Caco-2 (cell line): Measurements from ENCODE around the gene SCMH1. TPM values are rescaled to one million over a fixed set of nuclear protein-coding genes. Genes with fewer than 3 reads are reported as not detected.

Source experiments
- BruUV-seq: library from RNA; stranded (reverse); fragments of 400-500 nt; replicated peaks from 2 replicates; lab custom pipeline; 2021; lab: Mats Ljungman, UMichigan
- CTCF ChIA-PET: fragments of 300-600 bp; sonication (Branson Sonifier 250); formaldehyde crosslinking; loops from one replicate; lab custom pipeline; 2022; ENCODE audit warnings: antibody characterized with exemption; lab: Charles Lee
- POLR2A ChIA-PET: fragments of 300-600 bp; sonication (Branson Sonifier 250); formaldehyde crosslinking; loops from one replicate; lab custom pipeline; 2022; ENCODE audit warnings: antibody characterized with exemption; lab: Charles Lee
- DNase-seq, 2 experiments: peaks; one replicate each; pipeline versions ENCODE4 v3.0.0 to v3.0.0-alpha.2; 2020 to 2022
- H3K27me3 ChIP-seq: replicated peaks from 2 replicates; pipeline ENCODE4 v1.6.0; 2011; ENCODE audit warnings: low read length; ENCODE audit not compliant: control insufficient read depth, insufficient read depth
- H3K36me3 ChIP-seq: 2 replicates; pipeline ENCODE4 v1.5.1; 2011; ENCODE audit warnings: low read length; ENCODE audit not compliant: control insufficient read depth, insufficient read depth
- H3K4me1 ChIP-seq: fragments of 250-450 bp; sonication (Bioruptor Pico); 2 replicates; pipeline ENCODE4 v1.5.1; 2020; ENCODE audit warnings: mild to moderate bottlenecking
- H3K4me3 ChIP-seq: 2 replicates; pipeline ENCODE4 v1.5.1; 2011; ENCODE audit warnings: low read depth, mild to moderate bottlenecking, control low read depth, low read length
- H3K9me3 ChIP-seq: fragments of 250-450 bp; sonication (Bioruptor Pico); 2 replicates; pipeline ENCODE4 v1.5.1; 2020; ENCODE audit warnings: mild to moderate bottlenecking, moderate library complexity
- H3K27ac Mint-ChIP-seq: one replicate; pipeline ENCODE4 v1.8.0; 2022; ENCODE audit warnings: mixed read lengths; ENCODE audit not compliant: unreplicated experiment
- H3K27me3 Mint-ChIP-seq: one replicate; pipeline ENCODE4 v1.8.0; 2022; ENCODE audit warnings: mixed read lengths; ENCODE audit not compliant: insufficient read depth, unreplicated experiment
- H3K36me3 Mint-ChIP-seq: one replicate; pipeline ENCODE4 v1.8.0; 2022; ENCODE audit warnings: mild to moderate bottlenecking, mixed read lengths; ENCODE audit not compliant: insufficient read depth, unreplicated experiment
- H3K4me1 Mint-ChIP-seq: one replicate; pipeline ENCODE4 v1.8.0; 2022; ENCODE audit warnings: low read depth, mixed read lengths; ENCODE audit not compliant: unreplicated experiment
- H3K4me3 Mint-ChIP-seq: one replicate; pipeline ENCODE4 v1.8.0; 2022; ENCODE audit warnings: mild to moderate bottlenecking, moderate library complexity, mixed read lengths; ENCODE audit not compliant: unreplicated experiment
- H3K9me3 Mint-ChIP-seq: one replicate; pipeline ENCODE4 v1.8.0; 2022; ENCODE audit warnings: mixed read lengths; ENCODE audit not compliant: unreplicated experiment
- CTCF ChIP-seq, 2 experiments: fragments of 200-600 bp in 1 of 2; IDR thresholded peaks; 1 replicate in 1 of 2; 2 replicates in 1 of 2; pipeline versions ENCODE4 v1.5.1 to v1.8.0; 2011 to 2022; ENCODE audit warnings: antibody characterized with exemption in 1 of 2, control low read depth in 1 of 2, inconsistent platforms in 1 of 2, low read depth in 1 of 2, low read length in 1 of 2, mild to moderate bottlenecking in 1 of 2, moderate library complexity in 1 of 2; ENCODE audit not compliant: insufficient read depth in 1 of 2, severe bottlenecking in 1 of 2, unreplicated experiment in 1 of 2
- intact Hi-C: fragments of 100-400 bp; cut with micrococcal nuclease; formaldehyde crosslinking; loops from one replicate; pipeline ENCODE4 v1.10.0; 2022; ENCODE audit not compliant: unreplicated experiment
- total RNA-seq: library from RNA; stranded (reverse); gene quantifications from 2 replicates; pipeline ENCODE4 v1.2.3, GENCODE V29; 2022

Gene SCMH1
- total RNA-seq, 1 experiment from 2014 or later: 27.6 TPM

DNA sequence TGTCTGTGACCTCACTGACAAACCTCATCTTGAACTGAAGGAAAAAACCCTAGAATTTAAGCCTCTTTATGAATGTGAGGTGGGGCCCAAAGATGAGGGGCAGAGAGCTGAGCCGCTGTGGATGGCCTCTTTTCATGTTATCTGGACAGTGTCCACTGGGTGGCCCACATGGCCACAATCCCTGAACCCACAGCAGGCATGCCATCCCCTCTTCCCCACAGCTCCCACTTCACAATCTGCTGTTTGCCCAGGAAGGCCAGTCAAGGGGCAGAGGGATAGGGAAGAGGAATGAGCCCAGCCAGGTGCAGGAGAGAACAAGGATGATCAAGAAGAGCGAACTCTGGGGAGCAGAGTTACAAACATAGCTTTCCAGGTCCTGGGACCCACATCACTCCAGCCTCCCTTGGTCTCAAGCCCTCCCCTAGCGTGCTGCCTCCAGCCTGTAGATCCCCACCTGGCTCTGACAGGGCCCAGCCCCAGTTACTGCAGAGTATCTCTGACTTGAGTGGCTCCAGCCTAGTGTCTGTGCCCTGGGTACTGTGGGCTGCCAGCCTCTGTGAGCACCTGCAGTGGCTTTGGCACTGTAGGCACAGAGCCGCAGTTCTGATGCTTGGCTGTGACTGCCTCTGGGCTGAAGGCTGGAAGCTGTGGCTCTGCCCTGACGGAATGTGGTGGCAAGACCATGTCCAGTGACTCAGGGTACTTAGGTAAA lies 218.7 kb downstream of the SCMH1 start:
- Histone ChIP-seq H3K4me3 (no peak overlapping the region), H3K4me1 (no peaks in the 10 kb centered on the region), H3K9me3 (no peaks in the 10 kb centered on the region), H3K36me3 (peaks cover 1% of the 10 kb centered on the region; the same call in 1 of the 2 replicates), H3K27me3 (no peaks in the 10 kb centered on the region)
- no peaks in the 10 kb centered on the region for H3K27me3 Mint-ChIP-seq
- POLR2A ChIA-PET: no interaction called here
- peak in 1 of 2 experiments; percentile 28 for DNase-seq
- H3K27ac Mint-ChIP-seq: peak overlapping the region; percentile 82
- BruUV-seq: no TSS peak
- CTCF ChIA-PET: interaction anchor here (2.5 kb wide), 1 partner anchor 100 kb away, joined by 12 read pairs; no protein-coding TSS in a partner anchor
- peak overlapping the region; percentile 45 for H3K4me3 Mint-ChIP-seq
- no peaks in the 10 kb centered on the region for H3K9me3 Mint-ChIP-seq
- TF ChIP-seq CTCF (IDR thresholded peaks at IDR 0.05; ENCODE audit: insufficient read depth in 1 of 2, low read depth in 1 of 2, low read length in 1 of 2, severe bottlenecking in 1 of 2, unreplicated experiment in 1 of 2): peak; percentile 15 to 30
- H3K36me3 Mint-ChIP-seq: peaks cover 79% of the 10 kb centered on the region
- H3K4me1 Mint-ChIP-seq: peaks cover 7% of the 10 kb centered on the region
- intact Hi-C loops: no loop called here

- ChIA-PET POLR2A (no interaction called here), CTCF (interaction anchor here (0.5 to 2.5 kb wide), 2 partner anchors 101 to 219 kb away, joined by 3 to 12 read pairs; no protein-coding TSS in a partner anchor)
- intact Hi-C loops: no loop called here
- no peaks in the 10 kb centered on the region for H3K27me3 ChIP-seq
- no TSS peak for BruUV-seq
- H3K36me3 ChIP-seq: peaks cover 1% of the 10 kb centered on the region; the same call in 1 of the 2 replicates
- Mint-ChIP-seq H3K9me3 (no peaks in the 10 kb centered on the region), H3K27ac (peak overlapping the region; percentile 3), H3K4me1 (peaks cover 7% of the 10 kb centered on the region), H3K4me3 (no peak overlapping the region), H3K27me3 (no peaks in the 10 kb centered on the region), H3K36me3 (peaks cover 84% of the 10 kb centered on the region)
- DNase-seq: no peak
- TF ChIP-seq CTCF (IDR thresholded peaks at IDR 0.05; ENCODE audit: insufficient read depth in 1 of 2, low read depth in 1 of 2, low read length in 1 of 2, severe bottlenecking in 1 of 2, unreplicated experiment in 1 of 2): no peak
- H3K4me1 ChIP-seq: no peaks in the 10 kb centered on the region
- no peak overlapping the region for H3K4me3 ChIP-seq
- no peaks in the 10 kb centered on the region for H3K9me3 ChIP-seq
Observed at GRCh38 chr1:41022424-41022823, 219.7 kb downstream of the SCMH1 start.

GRCh38 chr1:41021526-41022308 lies 220.4 kb downstream of the SCMH1 start, which contains the start of gene SLFNL1:
SLFNL1 (minus strand) TSS chr1:41021725; CDS start chr1:41020660, 1,065 bp downstream.
- Mint-ChIP-seq H3K9me3 (no peaks in the 10 kb centered on the region), H3K4me1 (peaks cover 7% of the 10 kb centered on the region), H3K27ac (peak within 1 kb of the TSS; percentile 3), H3K4me3 (no peak within 1 kb of the TSS), H3K27me3 (no peaks in the 10 kb centered on the region), H3K36me3 (peaks cover 83% of the 10 kb centered on the region)
- peaks cover 1% of the 10 kb centered on the region; the same call in 1 of the 2 replicates for H3K36me3 ChIP-seq
- no TSS peak for BruUV-seq
- H3K4me3 ChIP-seq: no peak within 1 kb of the TSS
- DNase-seq: no peak
- no peaks in the 10 kb centered on the region for H3K9me3 ChIP-seq
- ChIA-PET POLR2A (no interaction called here), CTCF (interaction anchor here (0.6 kb wide), 1 partner anchor 84 kb away, joined by 3 read pairs; no protein-coding TSS in a partner anchor)
- H3K27me3 ChIP-seq: no peaks in the 10 kb centered on the region
- no peak for TF ChIP-seq CTCF (IDR thresholded peaks at IDR 0.05; ENCODE audit: insufficient read depth in 1 of 2, low read depth in 1 of 2, low read length in 1 of 2, severe bottlenecking in 1 of 2, unreplicated experiment in 1 of 2)
- intact Hi-C loops: no loop called here
- no peaks in the 10 kb centered on the region for H3K4me1 ChIP-seq
